GM21723 (cell line): ENCODE data around the gene CAB39L.
A peak's percentile ranks its signal among the peaks of the same experiment; 100 is the strongest.

Experiments
- ATAC-seq: cut with Tn5 transposase; IDR thresholded peaks from one replicate; pipeline ENCODE4 v1.9.1; 2021; ENCODE audit warnings: mild to moderate bottlenecking, moderate library complexity; ENCODE audit not compliant: unreplicated experiment

CAB39L gene

GRCh38 chr13:49314344-49314882 is 129.5 kb downstream of the CAB39L start:
- no peak for ATAC-seq

DNA sequence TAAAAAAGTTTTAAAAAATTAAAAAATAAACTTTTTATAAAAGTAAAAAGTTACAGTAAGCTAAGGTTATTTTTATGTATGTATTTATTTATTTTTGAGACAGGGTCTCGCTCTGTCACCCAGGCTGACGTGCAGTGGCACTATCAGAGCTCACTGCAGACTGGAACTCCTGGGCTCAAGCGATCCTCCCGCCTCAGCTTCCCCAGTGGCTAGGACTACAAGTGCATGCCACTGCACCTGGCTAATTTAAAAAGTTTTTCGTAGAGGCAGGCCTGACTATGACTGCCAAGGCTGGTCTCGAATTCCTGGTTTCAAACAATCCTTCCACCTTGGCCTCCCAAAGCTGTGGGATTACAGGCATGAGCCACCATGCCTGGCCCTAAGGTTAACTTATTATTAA is 132.0 kb downstream of the CAB39L start:
- no peak for ATAC-seq

DNA sequence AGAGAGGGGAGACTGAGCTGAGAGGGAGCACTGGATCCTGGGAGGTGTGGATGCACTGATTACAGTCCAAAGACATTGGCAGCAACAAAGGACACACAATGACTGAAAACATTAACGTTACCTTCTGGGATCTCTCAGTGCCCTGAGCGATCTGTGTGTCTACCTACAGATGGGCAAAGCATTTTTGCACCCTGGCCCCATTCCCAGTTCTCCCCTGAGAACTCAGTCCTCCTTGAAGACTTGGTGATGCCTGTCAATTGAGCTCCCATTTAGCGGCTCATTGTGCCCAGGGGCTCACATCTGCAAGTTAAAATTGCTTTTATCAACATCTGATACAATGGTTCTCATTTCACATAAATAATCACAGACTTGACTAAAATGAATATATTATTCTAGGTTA is 133.6 kb downstream of the CAB39L start:
- ATAC-seq = no peak

- no peak for ATAC-seq
These were observed 134.9 kb downstream of the CAB39L start for GRCh38 chr13:49308921-49309408.

- ATAC-seq = no peak
These were observed 135.6 kb downstream of the CAB39L start for GRCh38 chr13:49308097-49308875.

- ATAC-seq = no peak
These were observed 136.5 kb downstream of the CAB39L start for GRCh38 chr13:49307365-49307764.

DNA sequence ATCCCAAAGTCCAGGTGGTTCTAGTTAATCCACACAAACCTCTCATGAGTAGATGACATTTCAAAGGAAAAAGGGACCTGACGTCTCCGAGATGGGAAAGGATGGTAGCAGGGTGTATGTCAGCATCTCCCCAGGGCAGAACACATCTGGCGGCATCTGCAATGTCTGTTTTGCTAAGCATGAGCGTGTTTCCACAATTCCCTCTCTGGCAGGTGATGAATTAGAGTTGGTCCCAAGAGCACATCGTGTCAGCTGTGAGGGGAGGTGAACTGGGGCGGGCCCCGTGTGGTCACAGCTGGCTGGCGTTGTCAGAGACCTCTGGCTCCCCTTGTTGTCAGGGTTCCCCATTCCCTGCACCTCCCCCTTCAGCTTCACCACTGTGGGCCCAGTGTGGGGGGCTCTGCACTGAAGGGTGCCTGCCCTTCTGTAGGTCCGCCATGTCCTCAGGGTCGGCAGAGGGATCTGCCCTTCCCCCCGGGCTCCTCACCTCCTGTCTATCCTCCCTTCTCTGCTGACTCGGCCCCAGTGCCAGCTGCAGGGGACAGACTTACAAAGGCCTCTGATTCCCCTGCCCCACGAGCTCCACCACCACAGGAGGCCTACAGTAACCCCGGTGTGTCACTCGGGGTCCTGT is 138.0 kb downstream of the CAB39L start:
- ATAC-seq = no peak

DNA sequence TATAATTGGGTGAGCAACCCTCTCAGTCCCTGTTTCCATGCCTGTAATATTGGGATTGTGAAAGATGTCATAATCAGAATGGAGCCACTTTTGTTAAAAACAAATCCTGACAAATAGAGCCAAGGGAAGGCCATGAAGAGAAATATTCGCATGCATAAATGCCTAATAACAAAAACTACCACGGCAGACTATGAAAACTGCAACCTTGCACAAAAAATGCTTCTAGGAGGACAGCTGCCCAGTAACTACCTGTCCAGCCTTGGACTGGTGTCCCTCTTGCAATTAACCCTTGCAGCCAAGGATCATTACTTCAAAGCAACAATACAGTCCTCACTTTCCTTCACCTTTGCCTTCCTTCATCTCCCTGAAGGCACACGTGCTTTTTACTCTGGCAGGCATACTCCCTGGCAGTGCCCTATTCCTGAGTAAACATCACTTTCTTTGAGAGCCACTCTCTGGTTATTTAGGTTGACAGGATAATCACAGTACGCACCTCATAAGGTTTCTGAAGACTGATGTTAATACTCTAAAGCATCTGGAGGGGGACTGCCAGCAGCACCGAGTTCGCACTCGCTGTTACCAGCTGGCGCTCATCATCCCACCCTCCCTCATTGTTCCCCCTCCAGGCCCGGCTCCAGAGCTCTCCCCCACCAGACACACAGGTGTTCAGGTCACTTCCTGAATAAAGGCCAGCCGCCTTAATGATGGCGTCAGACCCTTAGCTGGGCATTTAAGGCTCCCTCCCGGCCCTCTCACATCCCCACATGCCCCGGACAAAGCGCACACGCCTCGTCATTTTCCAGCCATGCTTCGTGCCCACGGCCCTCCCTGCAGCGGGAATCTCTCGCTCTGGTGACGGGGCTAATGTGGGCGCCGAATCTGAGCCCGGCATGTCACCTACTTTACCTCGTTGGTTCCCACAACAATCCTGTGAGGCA is 138.8 kb downstream of the CAB39L start:
- no peak for ATAC-seq

DNA sequence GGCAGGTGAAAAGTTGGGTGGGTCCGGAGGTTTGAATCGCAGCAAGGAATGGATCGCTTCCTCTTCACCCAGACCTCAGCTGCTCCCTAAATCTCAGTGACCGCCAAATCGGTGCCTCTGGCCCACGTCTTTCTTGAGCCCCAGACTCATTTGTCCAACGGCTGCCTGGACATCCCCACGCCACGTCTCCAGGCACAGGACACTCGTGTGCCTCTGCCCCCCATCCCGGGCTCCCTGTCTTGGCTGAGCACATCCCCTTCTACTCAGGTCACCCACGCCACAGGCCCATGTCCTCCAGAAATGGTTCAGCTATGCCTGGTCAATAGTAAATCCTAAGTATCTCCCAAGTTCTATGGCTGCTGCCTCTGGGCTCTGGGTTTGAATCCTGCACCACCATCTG is 139.5 kb downstream of the CAB39L start:
- no peak for ATAC-seq

DNA sequence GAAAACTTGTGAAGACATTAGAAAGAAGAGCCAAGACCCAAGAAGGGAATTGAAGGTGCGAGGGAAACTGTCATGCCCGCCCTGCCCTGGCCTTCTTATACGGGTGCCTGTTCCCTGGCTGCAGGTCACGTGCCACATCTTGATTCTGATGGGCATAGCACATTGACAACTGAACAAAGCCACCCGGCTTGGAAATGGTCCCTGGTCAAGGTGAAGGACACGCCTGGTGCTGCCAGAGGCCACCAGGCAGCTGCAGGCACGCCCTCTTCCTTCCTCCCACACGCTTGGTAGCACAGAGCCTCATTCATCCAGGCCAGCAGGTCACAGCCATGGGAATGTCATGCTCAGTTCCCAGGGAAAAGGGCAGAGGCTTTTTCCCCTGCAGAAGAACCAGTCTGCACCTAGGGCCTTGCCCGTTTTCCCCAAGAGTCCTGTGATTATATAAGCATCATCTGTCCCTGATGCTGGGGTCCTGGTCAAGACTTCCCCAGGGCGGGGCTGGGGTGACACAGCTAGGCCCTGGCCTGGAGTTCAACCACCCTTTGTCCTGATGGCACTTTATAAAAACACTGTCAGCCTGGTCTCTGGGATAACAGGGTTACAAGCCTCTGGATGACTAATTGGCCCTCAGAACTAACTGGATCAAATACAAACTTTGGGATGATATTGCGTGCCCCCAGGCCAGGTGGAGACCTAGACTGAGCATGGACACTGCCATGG is 140.2 kb downstream of the CAB39L start:
- no peak for ATAC-seq

DNA sequence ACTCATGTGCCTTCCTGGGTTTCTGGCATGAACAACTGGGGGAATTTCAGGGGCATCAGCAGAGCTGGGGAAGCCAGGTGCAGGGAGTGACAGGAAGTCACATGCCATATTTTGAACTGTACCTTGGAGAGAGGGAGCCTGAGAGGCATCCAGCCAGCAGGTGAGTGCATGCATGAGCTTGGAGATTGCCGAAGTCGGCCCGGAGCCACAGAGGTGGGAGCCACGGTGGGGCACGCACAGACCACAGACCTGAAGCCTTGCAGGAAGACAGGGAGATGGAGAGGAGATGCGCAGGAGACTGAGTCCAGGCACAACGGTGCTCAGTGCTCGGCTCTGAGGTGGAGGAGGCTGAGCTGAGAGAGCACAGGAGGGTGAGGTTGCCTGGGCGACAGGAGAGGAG is 141.0 kb downstream of the CAB39L start:
- ATAC-seq = no peak

DNA sequence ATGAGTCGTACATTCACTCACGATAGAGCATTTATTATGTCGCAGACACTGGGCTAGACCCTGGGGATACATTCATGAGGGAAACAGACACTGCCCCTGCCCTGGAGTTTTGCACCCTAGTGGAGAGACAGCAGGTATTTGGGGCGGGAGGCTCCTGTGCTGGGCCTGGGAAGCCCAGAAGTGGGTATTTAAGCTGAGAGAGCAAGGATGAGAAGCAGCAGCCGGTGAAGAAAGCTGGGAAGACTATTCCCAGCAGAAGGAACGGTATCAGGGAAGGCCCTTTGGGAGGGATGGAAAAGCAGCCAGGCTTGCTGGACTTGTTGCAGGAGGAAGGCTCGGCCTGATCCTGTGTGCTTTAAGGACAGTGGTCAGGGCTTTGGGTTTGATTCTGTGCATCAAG is 141.6 kb downstream of the CAB39L start:
- ATAC-seq = no peak

DNA sequence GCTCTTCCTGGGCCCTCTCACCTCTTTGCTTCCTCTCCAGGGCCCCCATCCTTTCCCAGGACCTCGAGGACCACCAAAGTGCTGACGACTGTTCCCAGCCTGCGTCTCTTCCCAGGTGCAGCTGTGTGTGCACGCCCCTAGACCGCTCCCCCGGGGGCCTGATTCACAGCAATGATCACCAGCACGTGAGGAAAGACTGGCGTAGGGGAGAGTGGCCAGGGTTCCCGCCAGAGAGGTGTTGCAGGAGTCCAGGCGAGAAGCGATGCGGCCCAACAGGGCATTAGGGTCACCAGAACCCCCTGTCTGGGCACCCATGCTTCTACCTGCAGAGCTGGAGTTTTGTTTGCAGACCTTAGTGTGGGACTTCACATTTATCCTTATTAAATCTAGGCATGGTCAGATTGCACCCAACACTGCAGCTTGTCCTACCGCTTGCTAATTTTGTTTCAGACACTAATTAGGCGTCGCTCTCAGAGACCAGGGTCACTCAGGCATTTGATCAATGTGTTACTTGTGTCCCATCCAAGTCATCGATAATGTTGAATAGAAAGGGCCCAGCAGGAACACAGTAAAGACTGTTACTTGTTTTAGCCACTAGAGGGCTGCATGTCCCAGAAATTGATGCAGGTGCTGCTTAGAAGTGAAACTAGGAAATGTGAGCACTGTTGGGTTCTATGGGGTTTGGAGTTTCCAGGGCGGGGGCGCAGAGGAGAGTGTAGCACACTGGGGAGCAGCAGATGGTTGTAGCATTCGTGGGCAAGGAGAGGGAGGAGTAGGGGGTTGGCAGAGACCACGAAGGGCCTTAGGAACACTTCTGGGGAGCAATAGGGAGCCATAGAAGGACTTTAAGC is 142.9 kb downstream of the CAB39L start:
- peak; percentile 92 for ATAC-seq

GRCh38 chr13:49300276-49300675 is 143.6 kb downstream of the CAB39L start:
- no peak for ATAC-seq

DNA sequence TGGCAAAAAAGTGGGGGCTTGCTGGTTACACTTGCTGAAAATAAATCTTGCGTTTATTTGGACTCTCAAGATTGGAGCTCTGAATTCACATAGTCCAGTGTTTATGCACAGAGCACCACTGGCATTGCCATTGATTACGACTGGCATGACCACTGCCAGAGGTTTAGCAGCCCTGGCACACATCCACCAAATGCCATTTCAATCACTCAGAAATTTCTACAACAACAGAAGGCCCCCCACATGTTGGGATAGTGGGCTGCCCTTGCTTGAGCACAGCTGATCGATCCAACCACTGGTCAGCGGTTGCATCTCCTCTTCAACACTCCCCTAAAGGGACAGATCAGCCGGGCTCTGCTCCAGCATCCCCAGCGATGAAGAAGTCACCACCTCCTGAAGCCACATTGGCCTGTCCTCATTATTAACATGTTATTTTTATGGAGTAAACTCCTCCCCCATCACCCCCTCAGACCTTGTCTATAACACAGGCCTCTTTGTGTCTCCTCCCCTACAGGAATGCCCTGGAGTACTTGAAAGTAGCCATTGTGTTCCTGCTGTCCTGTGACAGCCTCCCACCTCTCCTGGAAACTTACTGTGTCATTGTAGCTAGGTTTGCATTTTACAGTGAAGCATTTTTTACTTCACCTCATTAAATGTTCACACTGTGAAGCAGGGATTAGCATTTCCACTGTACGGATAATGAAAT is 144.8 kb downstream of the CAB39L start:
- ATAC-seq = no peak

DNA sequence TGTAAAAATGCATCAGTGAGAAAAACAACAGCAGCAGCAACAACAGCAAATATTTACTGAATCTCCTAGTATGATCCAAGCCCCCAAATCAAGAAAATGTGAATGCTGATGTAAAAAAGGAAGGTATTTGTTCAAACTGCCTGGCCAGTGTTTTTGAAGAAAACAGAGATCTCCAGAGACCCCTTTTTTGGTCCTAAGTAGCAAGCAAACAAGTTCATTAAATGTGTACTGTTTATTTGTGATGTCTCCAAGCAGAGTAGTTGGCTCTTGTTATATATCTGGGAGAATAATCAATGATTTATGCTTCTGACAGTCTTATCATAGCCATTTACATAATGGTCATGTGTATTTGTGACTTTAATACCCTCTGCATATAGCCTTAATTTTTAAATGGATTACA is 145.4 kb downstream of the CAB39L start:
- no peak for ATAC-seq

GRCh38 chr13:49297338-49297737 is 146.5 kb downstream of the CAB39L start:
- no peak for ATAC-seq

GRCh38 chr13:49296659-49297058 is 147.2 kb downstream of the CAB39L start:
- no peak for ATAC-seq

DNA sequence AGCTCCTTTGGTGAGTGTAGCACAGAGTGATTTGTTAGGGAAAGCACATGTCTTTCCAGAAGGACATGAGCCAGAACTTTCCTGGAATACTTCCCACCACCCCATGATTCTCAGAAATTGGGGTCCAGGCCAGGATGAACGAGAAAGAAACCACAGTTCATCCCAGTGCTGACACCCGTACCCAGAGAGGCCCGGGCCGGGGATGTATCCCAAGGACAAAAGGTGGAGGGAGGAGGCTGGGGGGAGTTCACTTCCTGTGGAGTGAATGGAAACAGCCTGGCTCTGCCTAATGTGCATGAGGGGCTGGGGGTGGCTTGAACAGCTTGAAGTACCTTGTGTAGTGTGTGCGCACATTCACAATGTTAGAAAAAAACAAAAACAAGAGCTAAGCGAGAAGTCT is 148.6 kb downstream of the CAB39L start:
- no peak for ATAC-seq
